PFSK-1 (cell line): ENCODE measurements around the gene MSLN.

ENCODE experiments used
- POLR2AphosphoS5 ChIP-seq: IDR thresholded peaks from 2 replicates; pipeline ENCODE4 v1.6.1; 2012; ENCODE audit warnings: low read depth, mild to moderate bottlenecking, control low read depth, low read length, moderate library complexity
- REST ChIP-seq, 2 experiments: IDR thresholded peaks; 2 replicates each; pipeline versions ENCODE4 v1.6.1 to v1.8.0; 2011 to 2012; ENCODE audit warnings: low read depth in 2 of 2, low read length in 2 of 2, control low read depth in 1 of 2, inconsistent platforms in 1 of 2, mild to moderate bottlenecking in 1 of 2, moderate library complexity in 1 of 2; ENCODE audit not compliant: insufficient read depth in 1 of 2
- TAF1 ChIP-seq: IDR thresholded peaks from 2 replicates; pipeline ENCODE4 v1.6.1; 2012; ENCODE audit warnings: low read length, control low read depth, borderline replicate concordance; ENCODE audit not compliant: insufficient read depth

GRCh38 chr16:751152-752006, 9.2 kb upstream of the MSLN start:
- TF ChIP-seq POLR2AphosphoS5 = no peak
- no peak for TF ChIP-seq TAF1
- no peak for TF ChIP-seq REST (IDR thresholded peaks at IDR 0.05; ENCODE audit: insufficient read depth in 1 of 2, low read depth in 2 of 2, low read length in 2 of 2)
